GM23338 (cell line): ENCODE results near the gene GLIS2. TPM values are rescaled to one million over a fixed set of nuclear protein-coding genes. Genes with fewer than 3 reads are reported as not detected.

Experiments used
- ATAC-seq: fragments of 200-7000 bp; cut with Tn5 transposase; 3 replicates; pipeline ENCODE4 v1.9.1; 2020
- DNase-seq: peaks from one replicate; pipeline ENCODE4 v3.0.0-alpha.2; 2015; ENCODE audit warnings: low spot score
- H2AFZ ChIP-seq: fragments of 200-600 bp; sonication (generic); 2 replicates; pipeline ENCODE4 v1.8.0; 2016; ENCODE audit warnings: antibody characterized with exemption, mild to moderate bottlenecking, moderate library complexity
- H3F3A ChIP-seq: fragments of 200-600 bp; sonication (generic); replicated peaks from 2 replicates; pipeline ENCODE4 v1.8.0; 2017; ENCODE audit warnings: antibody characterized with exemption, mixed run types, low read depth
- H3K27ac ChIP-seq: fragments of 200-600 bp; sonication (generic); 2 replicates; pipeline ENCODE4 v1.6.1; 2016; ENCODE audit warnings: low read depth
- H3K27me3 ChIP-seq: fragments of 200-600 bp; sonication (generic); 2 replicates; pipeline ENCODE4 v1.8.0; 2016; ENCODE audit warnings: mild to moderate bottlenecking, mixed run types, moderate library complexity; ENCODE audit not compliant: insufficient read depth
- H3K36me3 ChIP-seq: fragments of 200-600 bp; sonication (generic); 2 replicates; pipeline ENCODE4 v1.8.0; 2016; ENCODE audit warnings: mild to moderate bottlenecking; ENCODE audit not compliant: insufficient read depth
- H3K4me1 ChIP-seq: fragments of 200-600 bp; sonication (generic); 2 replicates; pipeline ENCODE4 v1.8.0; 2016; ENCODE audit warnings: mild to moderate bottlenecking, moderate library complexity; ENCODE audit not compliant: insufficient read depth
- H3K4me2 ChIP-seq: fragments of 200-600 bp; sonication (generic); 2 replicates; pipeline ENCODE4 v1.7.1; 2017; ENCODE audit warnings: mixed run types
- H3K4me3 ChIP-seq: fragments of 200-600 bp; sonication (generic); 2 replicates; pipeline ENCODE4 v1.6.1; 2016; ENCODE audit warnings: mixed run types
- H3K79me2 ChIP-seq: fragments of 200-600 bp; sonication (generic); replicated peaks from 2 replicates; pipeline ENCODE4 v1.8.0; 2017; ENCODE audit warnings: mild to moderate bottlenecking; ENCODE audit not compliant: insufficient read depth
- H3K9me2 ChIP-seq: fragments of 200-600 bp; sonication (generic); 2 replicates; pipeline ENCODE4 v1.8.0; 2017; ENCODE audit not compliant: insufficient read depth
- H4K20me1 ChIP-seq: fragments of 200-600 bp; sonication (generic); replicated peaks from 2 replicates; pipeline ENCODE4 v1.8.0; 2017; ENCODE audit warnings: mild to moderate bottlenecking; ENCODE audit not compliant: insufficient read depth
- H3K27ac Mint-ChIP-seq: 2 replicates; pipeline ENCODE4 v1.8.0; 2020; ENCODE audit warnings: inconsistent platforms, mild to moderate bottlenecking, moderate library complexity, mixed read lengths
- H3K27me3 Mint-ChIP-seq: 3 replicates; pipeline ENCODE4 v1.8.0; 2022; ENCODE audit warnings: low read depth, mild to moderate bottlenecking, moderate library complexity, mixed read lengths, inconsistent platforms; ENCODE audit not compliant: insufficient read depth, poor library complexity
- H3K36me3 Mint-ChIP-seq: 3 replicates; pipeline ENCODE4 v1.8.0; 2021; ENCODE audit warnings: low read depth, mild to moderate bottlenecking, inconsistent platforms, moderate library complexity, mixed read lengths
- H3K4me1 Mint-ChIP-seq: 3 replicates; pipeline ENCODE4 v1.8.0; 2020; ENCODE audit warnings: mild to moderate bottlenecking, inconsistent platforms, mixed read lengths
- H3K4me3 Mint-ChIP-seq: 3 replicates; pipeline ENCODE4 v1.8.0; 2021; ENCODE audit warnings: moderate library complexity, mild to moderate bottlenecking, inconsistent platforms, mixed read lengths
- H3K9me3 Mint-ChIP-seq: 3 replicates; pipeline ENCODE4 v1.8.0; 2020; ENCODE audit warnings: moderate library complexity, mild to moderate bottlenecking, inconsistent platforms, mixed read lengths
- ETS1 ChIP-seq: IDR thresholded peaks from 2 replicates; pipeline ENCODE4 v1.6.1; 2016; ENCODE audit warnings: antibody characterized with exemption
- EZH2 ChIP-seq: fragments of 200-600 bp; sonication (generic); IDR thresholded peaks from one replicate; pipeline ENCODE4 v1.8.0; 2017; ENCODE audit warnings: antibody characterized with exemption, mild to moderate bottlenecking, low read depth; ENCODE audit not compliant: unreplicated experiment
- JUNB ChIP-seq: IDR thresholded peaks from one replicate; pipeline ENCODE4 v1.6.1; 2016; ENCODE audit warnings: antibody characterized with exemption; ENCODE audit not compliant: unreplicated experiment
- NANOG ChIP-seq: IDR thresholded peaks from 2 replicates; pipeline ENCODE4 v1.6.1; 2016; ENCODE audit warnings: antibody characterized with exemption, borderline replicate concordance
- polyA plus RNA-seq: library from polyadenylated mRNA; unstranded; fragments of >200 nt; fragmentation: Nextera tagmentation; extraction: Ambion mirVana; gene quantifications from 2 replicates; pipeline ENCODE4 v1.2.1, GENCODE V29; 2016
- total RNA-seq: library from RNA; depleted of rRNA; stranded (reverse); fragments of >200 nt; shearing (Covaris generic); gene quantifications from 2 replicates; pipeline ENCODE4 v1.2.3, GENCODE V29; 2014
- TF ChIP-seq, protein P1 (sequence below): fragments of 250-450 bp; sonication (Bioruptor Pico); IDR thresholded peaks from 2 replicates; pipeline ENCODE4 v1.5.0; 2020; ENCODE audit warnings: mild to moderate bottlenecking, moderate library complexity
- TF ChIP-seq, protein P2 (sequence below), 2 experiments: fragments of 200-600 bp in 1 of 2; sonication (generic) in 1 of 2; conservative IDR thresholded peaks; 2 replicates each; pipeline versions ENCODE4 v1.5.1 to v1.6.1; 2016 to 2017; ENCODE audit warnings: antibody characterized with exemption in 2 of 2, low read depth in 2 of 2, mild to moderate bottlenecking in 2 of 2, moderate library complexity in 1 of 2

The GLIS2 gene
- total and polyA plus RNA-seq, 2 experiments from 2014 or later, result 8.2 to 10.2 TPM

- Histone ChIP-seq H3F3A (peaks cover 42% of the 10 kb centered on the region), H4K20me1 (no peaks in the 10 kb centered on the region; the same call in 1 of the 2 replicates), H3K4me3 (no peak overlapping the region), H3K27me3 (peaks cover 11% of the 10 kb centered on the region), H3K27ac (0 out of 2 replicates have a peak overlapping the region, but pooled peaks have one; percentile 90), H3K4me1 (peaks cover 23% of the 10 kb centered on the region; the same call in 1 of the 2 replicates), H3K79me2 (peaks cover 20% of the 10 kb centered on the region), H2AFZ (no peak overlapping the region), H3K36me3 (no peaks in the 10 kb centered on the region), H3K9me2 (no peaks in the 10 kb centered on the region), H3K4me2 (no peak overlapping the region)
- no peak for TF ChIP-seq NANOG
- no peak for TF ChIP-seq EZH2
- TF ChIP-seq ETS1, result no peak
- no peak for TF ChIP-seq JUNB
- TF ChIP-seq, protein P1, sequence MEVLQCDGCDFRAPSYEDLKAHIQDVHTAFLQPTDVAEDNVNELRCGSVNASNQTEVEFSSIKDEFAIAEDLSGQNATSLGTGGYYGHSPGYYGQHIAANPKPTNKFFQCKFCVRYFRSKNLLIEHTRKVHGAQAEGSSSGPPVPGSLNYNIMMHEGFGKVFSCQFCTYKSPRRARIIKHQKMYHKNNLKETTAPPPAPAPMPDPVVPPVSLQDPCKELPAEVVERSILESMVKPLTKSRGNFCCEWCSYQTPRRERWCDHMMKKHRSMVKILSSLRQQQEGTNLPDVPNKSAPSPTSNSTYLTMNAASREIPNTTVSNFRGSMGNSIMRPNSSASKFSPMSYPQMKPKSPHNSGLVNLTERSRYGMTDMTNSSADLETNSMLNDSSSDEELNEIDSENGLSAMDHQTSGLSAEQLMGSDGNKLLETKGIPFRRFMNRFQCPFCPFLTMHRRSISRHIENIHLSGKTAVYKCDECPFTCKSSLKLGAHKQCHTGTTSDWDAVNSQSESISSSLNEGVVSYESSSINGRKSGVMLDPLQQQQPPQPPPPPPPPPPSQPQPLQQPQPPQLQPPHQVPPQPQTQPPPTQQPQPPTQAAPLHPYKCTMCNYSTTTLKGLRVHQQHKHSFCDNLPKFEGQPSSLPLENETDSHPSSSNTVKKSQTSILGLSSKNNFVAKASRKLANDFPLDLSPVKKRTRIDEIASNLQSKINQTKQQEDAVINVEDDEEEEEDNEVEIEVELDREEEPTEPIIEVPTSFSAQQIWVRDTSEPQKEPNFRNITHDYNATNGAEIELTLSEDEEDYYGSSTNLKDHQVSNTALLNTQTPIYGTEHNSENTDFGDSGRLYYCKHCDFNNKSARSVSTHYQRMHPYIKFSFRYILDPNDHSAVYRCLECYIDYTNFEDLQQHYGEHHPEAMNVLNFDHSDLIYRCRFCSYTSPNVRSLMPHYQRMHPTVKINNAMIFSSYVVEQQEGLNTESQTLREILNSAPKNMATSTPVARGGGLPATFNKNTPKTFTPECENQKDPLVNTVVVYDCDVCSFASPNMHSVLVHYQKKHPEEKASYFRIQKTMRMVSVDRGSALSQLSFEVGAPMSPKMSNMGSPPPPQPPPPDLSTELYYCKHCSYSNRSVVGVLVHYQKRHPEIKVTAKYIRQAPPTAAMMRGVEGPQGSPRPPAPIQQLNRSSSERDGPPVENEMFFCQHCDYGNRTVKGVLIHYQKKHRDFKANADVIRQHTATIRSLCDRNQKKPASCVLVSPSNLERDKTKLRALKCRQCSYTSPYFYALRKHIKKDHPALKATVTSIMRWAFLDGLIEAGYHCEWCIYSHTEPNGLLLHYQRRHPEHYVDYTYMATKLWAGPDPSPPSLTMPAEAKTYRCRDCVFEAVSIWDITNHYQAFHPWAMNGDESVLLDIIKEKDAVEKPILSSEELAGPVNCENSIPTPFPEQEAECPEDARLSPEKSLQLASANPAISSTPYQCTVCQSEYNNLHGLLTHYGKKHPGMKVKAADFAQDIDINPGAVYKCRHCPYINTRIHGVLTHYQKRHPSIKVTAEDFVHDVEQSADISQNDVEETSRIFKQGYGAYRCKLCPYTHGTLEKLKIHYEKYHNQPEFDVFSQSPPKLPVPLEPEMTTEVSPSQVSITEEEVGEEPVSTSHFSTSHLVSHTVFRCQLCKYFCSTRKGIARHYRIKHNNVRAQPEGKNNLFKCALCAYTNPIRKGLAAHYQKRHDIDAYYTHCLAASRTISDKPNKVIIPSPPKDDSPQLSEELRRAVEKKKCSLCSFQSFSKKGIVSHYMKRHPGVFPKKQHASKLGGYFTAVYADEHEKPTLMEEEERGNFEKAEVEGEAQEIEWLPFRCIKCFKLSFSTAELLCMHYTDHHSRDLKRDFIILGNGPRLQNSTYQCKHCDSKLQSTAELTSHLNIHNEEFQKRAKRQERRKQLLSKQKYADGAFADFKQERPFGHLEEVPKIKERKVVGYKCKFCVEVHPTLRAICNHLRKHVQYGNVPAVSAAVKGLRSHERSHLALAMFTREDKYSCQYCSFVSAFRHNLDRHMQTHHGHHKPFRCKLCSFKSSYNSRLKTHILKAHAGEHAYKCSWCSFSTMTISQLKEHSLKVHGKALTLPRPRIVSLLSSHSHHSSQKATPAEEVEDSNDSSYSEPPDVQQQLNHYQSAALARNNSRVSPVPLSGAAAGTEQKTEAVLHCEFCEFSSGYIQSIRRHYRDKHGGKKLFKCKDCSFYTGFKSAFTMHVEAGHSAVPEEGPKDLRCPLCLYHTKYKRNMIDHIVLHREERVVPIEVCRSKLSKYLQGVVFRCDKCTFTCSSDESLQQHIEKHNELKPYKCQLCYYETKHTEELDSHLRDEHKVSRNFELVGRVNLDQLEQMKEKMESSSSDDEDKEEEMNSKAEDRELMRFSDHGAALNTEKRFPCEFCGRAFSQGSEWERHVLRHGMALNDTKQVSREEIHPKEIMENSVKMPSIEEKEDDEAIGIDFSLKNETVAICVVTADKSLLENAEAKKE (CRISPR knock-in tag), result no peak
- TF ChIP-seq, protein P2, sequence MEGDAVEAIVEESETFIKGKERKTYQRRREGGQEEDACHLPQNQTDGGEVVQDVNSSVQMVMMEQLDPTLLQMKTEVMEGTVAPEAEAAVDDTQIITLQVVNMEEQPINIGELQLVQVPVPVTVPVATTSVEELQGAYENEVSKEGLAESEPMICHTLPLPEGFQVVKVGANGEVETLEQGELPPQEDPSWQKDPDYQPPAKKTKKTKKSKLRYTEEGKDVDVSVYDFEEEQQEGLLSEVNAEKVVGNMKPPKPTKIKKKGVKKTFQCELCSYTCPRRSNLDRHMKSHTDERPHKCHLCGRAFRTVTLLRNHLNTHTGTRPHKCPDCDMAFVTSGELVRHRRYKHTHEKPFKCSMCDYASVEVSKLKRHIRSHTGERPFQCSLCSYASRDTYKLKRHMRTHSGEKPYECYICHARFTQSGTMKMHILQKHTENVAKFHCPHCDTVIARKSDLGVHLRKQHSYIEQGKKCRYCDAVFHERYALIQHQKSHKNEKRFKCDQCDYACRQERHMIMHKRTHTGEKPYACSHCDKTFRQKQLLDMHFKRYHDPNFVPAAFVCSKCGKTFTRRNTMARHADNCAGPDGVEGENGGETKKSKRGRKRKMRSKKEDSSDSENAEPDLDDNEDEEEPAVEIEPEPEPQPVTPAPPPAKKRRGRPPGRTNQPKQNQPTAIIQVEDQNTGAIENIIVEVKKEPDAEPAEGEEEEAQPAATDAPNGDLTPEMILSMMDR (conservative IDR thresholded peaks at IDR 0.05; ENCODE audit: low read depth in 2 of 2), result no peak
- H3K4me1 Mint-ChIP-seq, result peaks cover 37% of the 10 kb centered on the region
- DNase-seq (no peak), ATAC-seq (no peak)
- H3K27me3 Mint-ChIP-seq, result peaks cover 42% of the 10 kb centered on the region
- H3K36me3 Mint-ChIP-seq, result peaks cover 7% of the 10 kb centered on the region; the same call in 1 of the 3 replicates
- no peak overlapping the region for H3K27ac Mint-ChIP-seq
- no peaks in the 10 kb centered on the region; the same call in 2 of the 3 replicates for H3K9me3 Mint-ChIP-seq
- 0 out of 3 replicates have a peak overlapping the region, but pooled peaks have one; percentile 32 for H3K4me3 Mint-ChIP-seq
Measured at GRCh38 chr16:4309102-4309832, 6.6 kb upstream of the GLIS2 start.
